Urinary bladder (tissue), 4 donors: ENCODE data around the gene MAP1B. TPM values are rescaled to one million over a fixed set of nuclear protein-coding genes. Genes with fewer than 3 reads are reported as not detected.

Experiments
- DNase-seq: peaks from one replicate; pipeline ENCODE4 v3.0.0-alpha.2; 2015; ENCODE audit errors: extremely low spot score
- H3K27ac ChIP-seq: one replicate; pipeline ENCODE4 v1.5.1; 2013; ENCODE audit warnings: low read depth, mild to moderate bottlenecking, moderate library complexity
- H3K36me3 ChIP-seq: one replicate; pipeline ENCODE4 v1.6.1; 2013; ENCODE audit warnings: mild to moderate bottlenecking, moderate library complexity; ENCODE audit not compliant: insufficient read depth
- H3K4me1 ChIP-seq: one replicate; pipeline ENCODE4 v1.6.1; 2013; ENCODE audit warnings: mild to moderate bottlenecking, moderate library complexity; ENCODE audit not compliant: insufficient read depth
- H3K4me3 ChIP-seq: one replicate; pipeline ENCODE4 v1.5.1; 2013; ENCODE audit warnings: low read depth, low read length
- WGBS: extraction: QIAGEN DNeasy Blood & Tissue Kit; methylation state at CpG from one replicate; pipeline ENCODE4 v1.1.7; 2013; 5-methylcytosine and 5-hydroxymethylcytosine counted together
- polyA plus RNA-seq: library from polyadenylated mRNA; stranded (reverse); fragments of 200-250 nt; gene quantifications from one replicate; pipeline ENCODE4 v1.2.3, GENCODE V29; 2013
- total RNA-seq: library from RNA; depleted of rRNA; stranded (reverse); fragments of >200 nt; gene quantifications from one replicate; pipeline ENCODE4 v1.2.3, GENCODE V29; 2014
- donor health status: healthy with polysubstance abuse.
- donor health status: healthy.

The MAP1B gene
- total and polyA plus RNA-seq, 2 donors, result 35.2 to 99.2 TPM

GRCh38 chr5:72226950-72227349, 119.7 kb downstream of the MAP1B start:
- DNase-seq, result no peak
- H3K36me3 ChIP-seq, result peaks cover 1% of the 10 kb centered on the region
- WGBS, result 59% methylated on average over 2 of the region's 2 CpGs
- no peak overlapping the region for H3K27ac ChIP-seq
- no peaks in the 10 kb centered on the region for H3K4me1 ChIP-seq
- H3K4me3 ChIP-seq, result no peak overlapping the region

DNA sequence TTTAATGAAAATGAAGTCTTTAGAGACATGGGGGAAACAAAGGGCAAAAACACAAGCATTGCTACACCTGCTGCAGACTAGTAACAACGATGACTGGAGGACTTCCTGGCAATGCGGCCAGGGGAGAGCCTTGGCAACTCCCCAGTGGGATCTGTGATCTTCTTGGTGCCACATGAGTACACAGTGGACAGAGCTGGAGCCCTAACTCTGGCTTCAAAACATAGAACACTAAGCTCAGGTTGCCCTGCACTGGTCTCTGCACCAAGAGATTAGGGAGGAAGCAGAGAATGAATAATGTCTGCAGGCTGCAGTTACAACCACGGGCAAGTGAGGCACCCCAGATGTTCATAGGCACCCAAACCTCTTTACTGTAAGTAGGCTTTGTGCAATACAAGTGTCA, 121.7 kb downstream of the MAP1B start:
- peaks cover 1% of the 10 kb centered on the region for H3K36me3 ChIP-seq
- no peak overlapping the region for H3K4me3 ChIP-seq
- no peak for DNase-seq
- H3K4me1 ChIP-seq, result no peaks in the 10 kb centered on the region
- 84% methylated on average over 3 of the region's 3 CpGs for WGBS
- H3K27ac ChIP-seq, result no peak overlapping the region

GRCh38 chr5:72231991-72232703, 124.9 kb downstream of the MAP1B start:
- Histone ChIP-seq H3K36me3 (peaks cover 1% of the 10 kb centered on the region), H3K27ac (no peak overlapping the region), H3K4me3 (no peak overlapping the region), H3K4me1 (no peaks in the 10 kb centered on the region)
- no peak for DNase-seq
- 71% methylated on average over 6 of the region's 6 CpGs for WGBS

- WGBS, result 76% methylated on average over 2 of the region's 2 CpGs
- H3K27ac ChIP-seq, result no peak overlapping the region
- no peak for DNase-seq
These were observed 125.6 kb downstream of the MAP1B start for GRCh38 chr5:72232838-72233237.

GRCh38 chr5:72233835-72234234, 126.6 kb downstream of the MAP1B start:
- H3K4me1 ChIP-seq, result no peaks in the 10 kb centered on the region

More at GRCh38 chr5:72232838-72233237, 125.6 kb downstream of the MAP1B start:
- Histone ChIP-seq H3K4me3 (no peak overlapping the region), H3K4me1 (no peaks in the 10 kb centered on the region), H3K36me3 (peaks cover 1% of the 10 kb centered on the region)

GRCh38 chr5:72234265-72234700, 127.0 kb downstream of the MAP1B start:
- H3K27ac ChIP-seq, result no peak overlapping the region
- DNase-seq, result no peak
- no peaks in the 10 kb centered on the region for H3K4me1 ChIP-seq

More at GRCh38 chr5:72233835-72234234, 126.6 kb downstream of the MAP1B start:
- WGBS, result 69% methylated on average over 1 of the region's 1 CpG
- DNase-seq, result no peak
- Histone ChIP-seq H3K36me3 (peaks cover 1% of the 10 kb centered on the region), H3K27ac (no peak overlapping the region), H3K4me3 (no peak overlapping the region)

GRCh38 chr5:72234868-72235267, 127.6 kb downstream of the MAP1B start:
- H3K27ac ChIP-seq, result no peak overlapping the region
- DNase-seq, result no peak
- 98% methylated on average over 1 of the region's 1 CpG for WGBS

More at GRCh38 chr5:72234265-72234700, 127.0 kb downstream of the MAP1B start:
- peaks cover 1% of the 10 kb centered on the region for H3K36me3 ChIP-seq
- no peak overlapping the region for H3K4me3 ChIP-seq

GRCh38 chr5:72235725-72236124, 128.4 kb downstream of the MAP1B start:
- H3K4me3 ChIP-seq, result no peak overlapping the region
- H3K36me3 ChIP-seq, result no peaks in the 10 kb centered on the region
- H3K27ac ChIP-seq, result no peak overlapping the region
- WGBS, result 62% methylated on average over 1 of the region's 1 CpG
- no peak for DNase-seq
- no peaks in the 10 kb centered on the region for H3K4me1 ChIP-seq

More at GRCh38 chr5:72234868-72235267, 127.6 kb downstream of the MAP1B start:
- Histone ChIP-seq H3K36me3 (no peaks in the 10 kb centered on the region), H3K4me1 (no peaks in the 10 kb centered on the region), H3K4me3 (no peak overlapping the region)

GRCh38 chr5:72237415-72237814, 130.1 kb downstream of the MAP1B start:
- H3K4me3 ChIP-seq, result no peak overlapping the region
- WGBS, result 92% methylated on average over 2 of the region's 2 CpGs
- no peak overlapping the region for H3K27ac ChIP-seq
- DNase-seq, result no peak
- H3K4me1 ChIP-seq, result no peaks in the 10 kb centered on the region
- no peaks in the 10 kb centered on the region for H3K36me3 ChIP-seq

- DNase-seq, result no peak
- Histone ChIP-seq H3K27ac (no peak overlapping the region), H3K4me1 (no peaks in the 10 kb centered on the region), H3K36me3 (no peaks in the 10 kb centered on the region), H3K4me3 (no peak overlapping the region)
- whole genome bisulfite sequencing, result 97% methylated on average over 3 of the region's 3 CpGs
These were observed 130.6 kb downstream of the MAP1B start for GRCh38 chr5:72237879-72238278.

DNA sequence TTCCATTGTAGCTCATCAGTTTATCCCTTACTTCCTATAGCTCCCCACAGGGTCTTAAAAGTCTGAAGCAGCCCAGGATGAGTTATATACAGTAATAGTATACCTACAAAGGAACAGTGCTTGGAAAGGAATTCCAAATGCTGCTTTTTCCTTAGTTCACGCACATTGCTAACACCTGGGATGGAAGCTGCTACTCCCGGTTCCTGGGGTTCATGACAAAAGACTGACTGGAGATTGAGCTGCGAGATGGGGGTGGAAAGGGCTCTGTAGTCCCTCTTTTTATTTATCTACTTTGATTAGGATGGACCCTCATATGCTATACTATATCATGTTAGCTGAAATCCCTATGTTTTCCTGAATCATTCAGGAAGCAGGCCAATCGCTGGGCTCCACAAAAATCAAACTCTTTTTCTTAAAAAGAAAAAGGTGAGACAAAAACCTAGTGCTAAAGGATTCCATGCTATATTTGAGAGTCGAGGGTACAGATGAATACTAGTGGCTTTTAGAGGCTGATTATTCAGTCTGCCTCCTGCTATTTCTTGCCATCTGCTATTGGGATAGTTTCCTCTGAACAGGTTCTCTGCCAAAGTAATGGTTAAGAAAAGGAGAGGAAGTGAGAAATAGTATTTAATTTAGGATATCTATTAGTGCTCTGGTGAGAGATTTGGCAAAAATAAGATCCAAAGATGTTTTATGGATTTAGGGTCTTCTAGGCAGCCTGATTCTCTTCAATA, 131.6 kb downstream of the MAP1B start:
- DNase-seq, result no peak
- Histone ChIP-seq H3K4me3 (no peak overlapping the region), H3K4me1 (no peaks in the 10 kb centered on the region), H3K36me3 (no peaks in the 10 kb centered on the region), H3K27ac (no peak overlapping the region)
- WGBS, result 93% methylated on average over 5 of the region's 5 CpGs

DNA sequence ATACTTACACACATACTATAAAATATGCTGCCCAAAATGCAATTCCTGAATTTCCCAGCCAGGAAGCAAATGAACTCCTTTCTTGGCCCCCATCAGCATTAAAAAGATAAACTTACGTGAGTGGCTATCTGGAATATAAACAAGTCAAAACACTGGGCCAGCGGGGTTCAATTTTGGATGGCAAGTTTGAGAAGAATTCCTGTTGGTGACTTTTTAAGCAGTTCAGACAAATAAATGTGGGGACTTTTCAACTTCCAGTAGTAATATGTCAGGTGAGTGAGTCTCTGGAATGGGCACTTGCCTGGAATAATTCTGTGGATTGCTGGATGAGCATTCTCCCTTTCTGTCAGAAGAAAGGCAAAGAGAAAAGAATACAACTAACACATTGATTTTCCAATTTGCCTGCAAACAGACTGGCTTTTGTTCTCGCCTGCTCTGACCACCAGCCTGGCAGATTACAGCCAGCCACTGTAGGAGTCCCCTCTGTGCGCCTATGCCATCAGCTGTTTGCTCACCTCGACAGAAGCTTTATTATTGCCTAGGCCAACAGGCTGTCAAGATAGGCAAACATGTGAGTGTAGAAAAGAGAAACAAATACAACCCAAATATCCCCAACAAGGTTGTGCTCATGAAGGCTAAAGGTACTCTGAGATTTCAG, 134.2 kb downstream of the MAP1B start:
- no peaks in the 10 kb centered on the region for H3K36me3 ChIP-seq
- no peak for DNase-seq
- 63% methylated on average over 5 of the region's 5 CpGs for WGBS
- no peak overlapping the region for H3K27ac ChIP-seq
- no peak overlapping the region for H3K4me3 ChIP-seq
- H3K4me1 ChIP-seq, result no peaks in the 10 kb centered on the region

DNA sequence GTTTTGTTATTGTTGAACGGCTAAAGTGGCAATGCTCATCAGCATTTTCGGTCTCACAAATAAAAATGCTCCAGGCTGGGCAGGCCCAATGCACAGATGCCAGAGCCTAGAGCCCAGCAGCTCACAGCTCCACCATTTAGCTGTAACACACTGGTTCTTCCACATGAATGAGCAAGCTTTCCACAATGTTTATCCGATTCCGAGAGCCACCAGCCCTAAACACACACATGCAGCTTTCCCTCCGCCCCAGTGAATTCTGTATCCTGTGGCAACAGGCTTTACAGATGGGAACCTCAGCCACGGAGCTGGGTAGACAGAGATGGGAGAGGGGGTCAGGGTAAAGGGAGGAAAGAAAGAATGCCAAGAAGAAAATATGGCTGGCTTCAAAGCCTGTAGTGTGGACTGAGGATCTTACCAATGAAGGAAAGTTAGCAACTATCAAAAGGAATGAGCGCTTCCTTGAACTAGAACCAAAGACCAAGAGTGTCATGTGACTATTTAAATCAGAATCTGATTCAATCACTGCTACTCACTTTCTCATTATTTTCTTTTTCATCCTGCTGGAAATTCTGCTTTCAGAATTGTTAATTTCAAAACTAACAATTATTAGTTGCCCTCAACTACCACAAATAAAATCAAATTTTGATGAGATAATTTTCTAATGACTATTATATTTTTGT, 135.7 kb downstream of the MAP1B start:
- 79% methylated on average over 7 of the region's 7 CpGs for WGBS
- no peak overlapping the region for H3K27ac ChIP-seq

More for the DNA sequence above, 135.7 kb downstream of the MAP1B start:
- no peak overlapping the region for H3K4me3 ChIP-seq
- no peak for DNase-seq
- H3K36me3 ChIP-seq, result no peaks in the 10 kb centered on the region
- H3K4me1 ChIP-seq, result no peaks in the 10 kb centered on the region
